DOHH2 (cell line): Measurements from ENCODE around the gene PYGB.

Experiments used
- H3F3A ChIP-seq: fragments of 200-600 bp; sonication (generic), shearing (Covaris generic); 2 replicates; pipeline ENCODE4 v1.6.0; 2016; ENCODE audit warnings: antibody characterized with exemption, mild to moderate bottlenecking; ENCODE audit not compliant: control insufficient read depth, insufficient read depth
- H3K27ac ChIP-seq: fragments of 200-600 bp; sonication (generic); 2 replicates; pipeline ENCODE4 v1.5.1; 2014; ENCODE audit warnings: low read depth, mild to moderate bottlenecking, low read length, moderate library complexity
- H3K27me3 ChIP-seq: fragments of 200-600 bp; sonication (generic); 2 replicates; pipeline ENCODE4 v1.6.1; 2014; ENCODE audit warnings: mild to moderate bottlenecking, low read length, mixed read lengths; ENCODE audit not compliant: control insufficient read depth
- H3K36me3 ChIP-seq: fragments of 200-600 bp; sonication (generic); 2 replicates; pipeline ENCODE4 v1.6.1; 2014; ENCODE audit warnings: mild to moderate bottlenecking, low read length, moderate library complexity, mixed read lengths; ENCODE audit not compliant: control insufficient read depth
- H3K4me1 ChIP-seq: fragments of 200-600 bp; sonication (generic); 2 replicates; pipeline ENCODE4 v1.6.1; 2014; ENCODE audit warnings: mild to moderate bottlenecking, low read length, mixed read lengths; ENCODE audit not compliant: control insufficient read depth
- H3K4me2 ChIP-seq: fragments of 200-600 bp; sonication (generic); 2 replicates; pipeline ENCODE4 v1.6.0; 2014; ENCODE audit warnings: mild to moderate bottlenecking, low read length, moderate library complexity
- H3K4me3 ChIP-seq: fragments of 200-600 bp; sonication (generic); 2 replicates; pipeline ENCODE4 v1.5.1; 2014; ENCODE audit warnings: mild to moderate bottlenecking, low read length, mixed read lengths
- H3K79me2 ChIP-seq: fragments of 200-600 bp; sonication (generic); 2 replicates; pipeline ENCODE4 v1.6.1; 2014; ENCODE audit warnings: mild to moderate bottlenecking, low read length, mixed read lengths; ENCODE audit not compliant: control insufficient read depth
- H3K9me2 ChIP-seq: fragments of 200-600 bp; sonication (generic); replicated peaks from 2 replicates; pipeline ENCODE4 v1.6.1; 2014; ENCODE audit warnings: mild to moderate bottlenecking, low read length, mixed read lengths; ENCODE audit not compliant: control insufficient read depth
- H3K9me3 ChIP-seq: fragments of 200-600 bp; sonication (generic); 2 replicates; pipeline ENCODE4 v1.6.1; 2014; ENCODE audit warnings: antibody characterized with exemption, low read length, mixed read lengths; ENCODE audit not compliant: control insufficient read depth, insufficient read depth
- H4K20me1 ChIP-seq: fragments of 200-600 bp; sonication (generic); 2 replicates; pipeline ENCODE4 v1.6.0; 2014; ENCODE audit warnings: low read depth, mild to moderate bottlenecking, antibody characterized with exemption, low read length, moderate library complexity; ENCODE audit not compliant: control insufficient read depth, insufficient read depth
- EZH2phosphoT487 ChIP-seq: fragments of 200-600 bp; sonication (generic); IDR thresholded peaks from 2 replicates; pipeline ENCODE4 v1.6.1; 2017; ENCODE audit warnings: borderline replicate concordance, mild to moderate bottlenecking, antibody characterized with exemption, low read length, moderate library complexity, mixed read lengths
- TF ChIP-seq, protein P1 (sequence below): fragments of 200-600 bp; sonication (generic); IDR thresholded peaks from one replicate; pipeline ENCODE4 v1.5.1; 2014; ENCODE audit warnings: antibody characterized with exemption, mild to moderate bottlenecking, low read depth, low read length; ENCODE audit not compliant: poor library complexity, severe bottlenecking

Gene PYGB

DNA sequence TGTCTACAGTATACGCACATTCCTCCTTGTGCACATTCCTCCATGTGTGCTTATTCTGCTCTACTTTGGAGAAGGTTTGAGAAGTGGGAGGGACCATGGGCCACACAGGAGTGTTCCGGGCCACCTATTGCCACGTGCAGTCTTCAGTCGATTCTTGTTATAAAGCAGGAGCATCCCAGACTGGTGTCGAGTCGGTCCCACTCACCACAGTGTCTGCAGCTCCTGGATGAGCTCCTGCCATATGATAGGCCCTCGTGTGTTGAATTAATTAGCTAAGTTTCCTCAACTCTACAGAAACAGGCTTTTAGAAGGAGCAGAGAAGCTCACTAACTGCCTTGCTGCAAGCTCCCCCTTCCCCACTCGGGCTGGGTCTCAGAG, 29.8 kb upstream of the PYGB start:
- H3K4me1 ChIP-seq: peaks cover 14% of the 10 kb centered on the region; the same call in 1 of the 2 replicates
- no peaks in the 10 kb centered on the region for H3K9me2 ChIP-seq
- TF ChIP-seq, protein P1, sequence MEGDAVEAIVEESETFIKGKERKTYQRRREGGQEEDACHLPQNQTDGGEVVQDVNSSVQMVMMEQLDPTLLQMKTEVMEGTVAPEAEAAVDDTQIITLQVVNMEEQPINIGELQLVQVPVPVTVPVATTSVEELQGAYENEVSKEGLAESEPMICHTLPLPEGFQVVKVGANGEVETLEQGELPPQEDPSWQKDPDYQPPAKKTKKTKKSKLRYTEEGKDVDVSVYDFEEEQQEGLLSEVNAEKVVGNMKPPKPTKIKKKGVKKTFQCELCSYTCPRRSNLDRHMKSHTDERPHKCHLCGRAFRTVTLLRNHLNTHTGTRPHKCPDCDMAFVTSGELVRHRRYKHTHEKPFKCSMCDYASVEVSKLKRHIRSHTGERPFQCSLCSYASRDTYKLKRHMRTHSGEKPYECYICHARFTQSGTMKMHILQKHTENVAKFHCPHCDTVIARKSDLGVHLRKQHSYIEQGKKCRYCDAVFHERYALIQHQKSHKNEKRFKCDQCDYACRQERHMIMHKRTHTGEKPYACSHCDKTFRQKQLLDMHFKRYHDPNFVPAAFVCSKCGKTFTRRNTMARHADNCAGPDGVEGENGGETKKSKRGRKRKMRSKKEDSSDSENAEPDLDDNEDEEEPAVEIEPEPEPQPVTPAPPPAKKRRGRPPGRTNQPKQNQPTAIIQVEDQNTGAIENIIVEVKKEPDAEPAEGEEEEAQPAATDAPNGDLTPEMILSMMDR: no peak
- no peak for TF ChIP-seq EZH2phosphoT487
- no peaks in the 10 kb centered on the region for H4K20me1 ChIP-seq
- H3K4me3 ChIP-seq: no peak overlapping the region
- peaks cover 11% of the 10 kb centered on the region; the same call in 1 of the 2 replicates for H3K36me3 ChIP-seq
- no peak overlapping the region for H3K27ac ChIP-seq
- H3K79me2 ChIP-seq: no peaks in the 10 kb centered on the region
- no peaks in the 10 kb centered on the region for H3F3A ChIP-seq
- H3K27me3 ChIP-seq: no peaks in the 10 kb centered on the region
- no peak overlapping the region for H3K4me2 ChIP-seq
- H3K9me3 ChIP-seq: no peaks in the 10 kb centered on the region

DNA sequence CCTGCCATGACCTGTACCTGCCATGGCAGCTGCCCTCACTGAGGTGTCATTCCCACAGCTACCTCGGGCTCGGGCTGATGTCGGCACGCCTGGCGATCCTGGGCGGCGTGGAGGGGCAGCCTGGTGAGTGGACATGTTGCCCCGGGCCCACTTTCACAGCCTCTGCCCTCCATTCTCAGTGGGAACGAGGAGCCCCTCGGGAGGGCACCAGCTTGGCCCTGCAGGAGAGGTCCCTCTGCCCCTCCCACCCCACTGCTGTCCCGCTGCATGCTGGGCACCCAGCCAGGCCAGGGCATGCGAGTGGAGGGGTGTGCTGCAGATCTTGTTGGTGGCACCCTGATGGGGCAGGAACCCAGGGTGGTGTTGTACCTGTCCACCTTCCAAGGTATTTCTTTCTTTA, 29.4 kb upstream of the PYGB start:
- no peaks in the 10 kb centered on the region for H3K27me3 ChIP-seq
- H3K27ac ChIP-seq: no peak overlapping the region
- no peaks in the 10 kb centered on the region for H3K9me2 ChIP-seq
- H3K4me3 ChIP-seq: no peak overlapping the region
- H4K20me1 ChIP-seq: no peaks in the 10 kb centered on the region
- TF ChIP-seq, protein P1: no peak
- TF ChIP-seq EZH2phosphoT487: no peak
- no peaks in the 10 kb centered on the region for H3F3A ChIP-seq
- no peaks in the 10 kb centered on the region for H3K9me3 ChIP-seq
- peaks cover 14% of the 10 kb centered on the region; the same call in 1 of the 2 replicates for H3K4me1 ChIP-seq
- H3K4me2 ChIP-seq: no peak overlapping the region
- H3K36me3 ChIP-seq: peaks cover 11% of the 10 kb centered on the region; the same call in 1 of the 2 replicates
- H3K79me2 ChIP-seq: no peaks in the 10 kb centered on the region

DNA sequence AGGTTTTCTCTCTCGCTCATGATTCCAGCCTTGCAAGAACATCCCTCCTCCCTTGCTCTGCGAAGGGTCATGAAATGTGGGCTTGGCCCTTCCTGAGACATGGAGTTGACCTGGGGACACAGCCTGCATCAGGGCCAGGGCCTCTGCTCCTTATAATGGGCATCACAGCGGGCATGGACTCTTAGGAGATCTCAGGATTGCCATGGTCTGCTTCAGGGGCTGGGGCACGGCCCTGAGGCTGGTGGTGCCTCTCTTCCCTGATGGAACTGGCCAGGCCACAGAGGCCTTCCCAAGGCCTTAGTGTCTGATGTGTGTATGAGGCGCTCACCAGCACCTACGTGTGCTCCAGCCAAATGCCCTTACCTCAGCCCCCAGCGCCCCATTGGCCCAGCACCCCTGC, 28.5 kb upstream of the PYGB start:
- peaks cover 11% of the 10 kb centered on the region; the same call in 1 of the 2 replicates for H3K36me3 ChIP-seq
- no peak overlapping the region for H3K4me3 ChIP-seq
- TF ChIP-seq, protein P1: no peak
- TF ChIP-seq EZH2phosphoT487: no peak
- H3K27ac ChIP-seq: no peak overlapping the region
- H4K20me1 ChIP-seq: no peaks in the 10 kb centered on the region
- no peaks in the 10 kb centered on the region for H3K27me3 ChIP-seq
- no peaks in the 10 kb centered on the region for H3K9me3 ChIP-seq
- H3K4me1 ChIP-seq: peaks cover 14% of the 10 kb centered on the region; the same call in 1 of the 2 replicates
- H3F3A ChIP-seq: no peaks in the 10 kb centered on the region
- H3K79me2 ChIP-seq: no peaks in the 10 kb centered on the region
- H3K9me2 ChIP-seq: no peaks in the 10 kb centered on the region
- H3K4me2 ChIP-seq: no peak overlapping the region
